ENCODE data around the gene ZHX3.

DNA sequence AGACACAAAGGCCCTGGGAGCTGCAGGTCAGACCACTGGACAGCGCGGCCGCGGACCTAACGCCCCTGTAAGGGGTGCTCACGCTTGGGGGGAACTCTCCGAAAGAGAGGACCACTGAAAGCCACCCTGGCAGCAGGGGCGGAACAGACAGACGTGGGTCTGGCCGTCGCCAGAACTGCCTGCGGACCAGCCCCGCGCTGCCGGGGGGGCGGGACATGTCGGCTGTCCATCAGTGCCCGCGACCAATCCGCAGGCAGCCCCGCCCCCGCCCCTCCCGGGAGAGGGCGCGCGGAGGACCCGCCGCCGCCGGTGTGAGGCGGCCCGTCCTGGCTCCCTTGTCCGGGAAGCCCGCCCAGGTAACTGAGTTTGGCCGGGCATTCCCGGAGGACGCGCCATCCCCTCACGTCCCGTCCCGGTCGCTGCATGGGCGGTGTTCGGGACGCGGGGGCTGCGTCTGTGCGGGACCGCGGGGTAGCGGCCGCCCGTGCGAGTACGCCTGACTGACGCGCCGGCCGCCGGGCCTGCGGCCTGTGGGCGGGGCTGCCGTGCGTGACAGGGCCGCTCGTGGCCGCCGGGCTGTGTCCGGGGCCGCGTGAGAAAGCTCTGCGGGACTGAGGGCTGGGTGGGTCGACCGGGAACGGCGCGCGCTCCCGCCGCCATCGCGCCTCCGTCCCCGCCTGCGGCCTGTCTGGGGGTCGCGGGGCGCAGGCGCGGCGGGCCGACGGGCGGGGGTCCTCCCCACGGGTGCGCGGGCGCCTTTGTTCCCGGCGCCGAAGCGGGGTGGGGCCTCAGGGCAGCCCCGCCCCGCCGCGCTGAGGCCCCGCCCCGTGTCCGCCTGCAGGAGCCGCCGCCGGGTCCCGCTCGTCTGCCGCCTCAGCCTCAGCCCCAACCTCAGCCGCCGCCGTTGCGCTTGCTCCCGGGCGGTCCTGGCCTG is 180.6 kb downstream of the ZHX3 start, which contains the start of gene PLCG1:
- no peak for TF ChIP-seq EZH2phosphoT487 (IDR thresholded peaks at IDR 0.05; ENCODE audit: borderline replicate concordance)
- TF ChIP-seq, protein P1, sequence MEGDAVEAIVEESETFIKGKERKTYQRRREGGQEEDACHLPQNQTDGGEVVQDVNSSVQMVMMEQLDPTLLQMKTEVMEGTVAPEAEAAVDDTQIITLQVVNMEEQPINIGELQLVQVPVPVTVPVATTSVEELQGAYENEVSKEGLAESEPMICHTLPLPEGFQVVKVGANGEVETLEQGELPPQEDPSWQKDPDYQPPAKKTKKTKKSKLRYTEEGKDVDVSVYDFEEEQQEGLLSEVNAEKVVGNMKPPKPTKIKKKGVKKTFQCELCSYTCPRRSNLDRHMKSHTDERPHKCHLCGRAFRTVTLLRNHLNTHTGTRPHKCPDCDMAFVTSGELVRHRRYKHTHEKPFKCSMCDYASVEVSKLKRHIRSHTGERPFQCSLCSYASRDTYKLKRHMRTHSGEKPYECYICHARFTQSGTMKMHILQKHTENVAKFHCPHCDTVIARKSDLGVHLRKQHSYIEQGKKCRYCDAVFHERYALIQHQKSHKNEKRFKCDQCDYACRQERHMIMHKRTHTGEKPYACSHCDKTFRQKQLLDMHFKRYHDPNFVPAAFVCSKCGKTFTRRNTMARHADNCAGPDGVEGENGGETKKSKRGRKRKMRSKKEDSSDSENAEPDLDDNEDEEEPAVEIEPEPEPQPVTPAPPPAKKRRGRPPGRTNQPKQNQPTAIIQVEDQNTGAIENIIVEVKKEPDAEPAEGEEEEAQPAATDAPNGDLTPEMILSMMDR (conservative IDR thresholded peaks at IDR 0.05; ENCODE audit: low read length) = no peak
